ENCODE measurements around the gene CEP57L1. TPM values are rescaled to one million over a fixed set of nuclear protein-coding genes. Genes with fewer than 3 reads are reported as not detected.

CEP57L1 gene
- total and polyA plus RNA-seq, 10 of the 15 experiments (the other 5 are each of a cell fraction or from before 2014, with no cell fraction given) = 12.7 to 30.5 (median 21.9) TPM

DNA sequence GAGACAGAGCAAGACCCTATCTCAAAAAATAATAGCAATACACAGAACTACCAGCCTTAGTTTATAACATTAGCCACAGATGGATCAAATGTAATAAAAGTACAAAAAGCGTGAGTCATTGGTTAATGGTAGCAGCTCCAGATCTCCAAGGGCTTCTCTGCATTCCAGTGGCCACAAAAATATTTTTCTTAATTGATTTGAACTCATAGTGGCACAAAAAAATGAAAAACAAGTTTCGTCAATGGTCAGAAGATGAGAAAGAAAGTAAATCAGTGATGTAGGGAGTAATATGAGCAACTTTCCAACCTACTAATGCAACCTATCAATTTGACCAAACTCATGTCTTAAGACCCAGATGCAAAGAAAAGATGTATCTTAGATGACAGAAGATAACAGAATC, 79.6 kb downstream of the CEP57L1 start:
- ATAC-seq (no peak), DNase-seq (ENCODE audit: low read depth, low spot score) (no peak), FAIRE-seq (no peak)
- no peak overlapping the region for H3K9ac ChIP-seq (ENCODE audit: control insufficient read depth, insufficient read depth, low read length)
- no TSS peak for BruUV-seq (replicated peaks)
- no peak overlapping the region for H3K4me3 ChIP-seq
- H3K27me3 ChIP-seq (replicated peaks in 1 of 2; ENCODE audit: control insufficient read depth in 2 of 2, insufficient read depth in 2 of 2, low read length in 1 of 2) = no peaks in the 10 kb centered on the region; a peak in 1 of 4 replicates
- TF ChIP-seq TARDBP (IDR thresholded peaks at IDR 0.05; ENCODE audit: borderline replicate concordance) (no peak), CBX5 (IDR thresholded peaks at IDR 0.05; ENCODE audit: low read depth) (no peak), DPF2 (IDR thresholded peaks at IDR 0.05) (no peak), TBL1XR1 (IDR thresholded peaks at IDR 0.05; ENCODE audit: low read depth, low read length) (no peak), ATF7 (IDR thresholded peaks at IDR 0.05; ENCODE audit: low read depth) (no peak), STAT1 (conservative IDR thresholded peaks at IDR 0.05) (no peak), RB1 (IDR thresholded peaks at IDR 0.05; ENCODE audit: borderline replicate concordance) (no peak), NFYA (IDR thresholded peaks at IDR 0.05; ENCODE audit: borderline replicate concordance, low read depth, low read length) (no peak)
- TF ChIP-seq, protein P1, sequence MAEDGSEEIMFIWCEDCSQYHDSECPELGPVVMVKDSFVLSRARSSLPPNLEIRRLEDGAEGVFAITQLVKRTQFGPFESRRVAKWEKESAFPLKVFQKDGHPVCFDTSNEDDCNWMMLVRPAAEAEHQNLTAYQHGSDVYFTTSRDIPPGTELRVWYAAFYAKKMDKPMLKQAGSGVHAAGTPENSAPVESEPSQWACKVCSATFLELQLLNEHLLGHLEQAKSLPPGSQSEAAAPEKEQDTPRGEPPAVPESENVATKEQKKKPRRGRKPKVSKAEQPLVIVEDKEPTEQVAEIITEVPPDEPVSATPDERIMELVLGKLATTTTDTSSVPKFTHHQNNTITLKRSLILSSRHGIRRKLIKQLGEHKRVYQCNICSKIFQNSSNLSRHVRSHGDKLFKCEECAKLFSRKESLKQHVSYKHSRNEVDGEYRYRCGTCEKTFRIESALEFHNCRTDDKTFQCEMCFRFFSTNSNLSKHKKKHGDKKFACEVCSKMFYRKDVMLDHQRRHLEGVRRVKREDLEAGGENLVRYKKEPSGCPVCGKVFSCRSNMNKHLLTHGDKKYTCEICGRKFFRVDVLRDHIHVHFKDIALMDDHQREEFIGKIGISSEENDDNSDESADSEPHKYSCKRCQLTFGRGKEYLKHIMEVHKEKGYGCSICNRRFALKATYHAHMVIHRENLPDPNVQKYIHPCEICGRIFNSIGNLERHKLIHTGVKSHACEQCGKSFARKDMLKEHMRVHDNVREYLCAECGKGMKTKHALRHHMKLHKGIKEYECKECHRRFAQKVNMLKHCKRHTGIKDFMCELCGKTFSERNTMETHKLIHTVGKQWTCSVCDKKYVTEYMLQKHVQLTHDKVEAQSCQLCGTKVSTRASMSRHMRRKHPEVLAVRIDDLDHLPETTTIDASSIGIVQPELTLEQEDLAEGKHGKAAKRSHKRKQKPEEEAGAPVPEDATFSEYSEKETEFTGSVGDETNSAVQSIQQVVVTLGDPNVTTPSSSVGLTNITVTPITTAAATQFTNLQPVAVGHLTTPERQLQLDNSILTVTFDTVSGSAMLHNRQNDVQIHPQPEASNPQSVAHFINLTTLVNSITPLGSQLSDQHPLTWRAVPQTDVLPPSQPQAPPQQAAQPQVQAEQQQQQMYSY (CRISPR knock-in tag; IDR thresholded peaks at IDR 0.05) = no peak
- TF ChIP-seq, protein P2, sequence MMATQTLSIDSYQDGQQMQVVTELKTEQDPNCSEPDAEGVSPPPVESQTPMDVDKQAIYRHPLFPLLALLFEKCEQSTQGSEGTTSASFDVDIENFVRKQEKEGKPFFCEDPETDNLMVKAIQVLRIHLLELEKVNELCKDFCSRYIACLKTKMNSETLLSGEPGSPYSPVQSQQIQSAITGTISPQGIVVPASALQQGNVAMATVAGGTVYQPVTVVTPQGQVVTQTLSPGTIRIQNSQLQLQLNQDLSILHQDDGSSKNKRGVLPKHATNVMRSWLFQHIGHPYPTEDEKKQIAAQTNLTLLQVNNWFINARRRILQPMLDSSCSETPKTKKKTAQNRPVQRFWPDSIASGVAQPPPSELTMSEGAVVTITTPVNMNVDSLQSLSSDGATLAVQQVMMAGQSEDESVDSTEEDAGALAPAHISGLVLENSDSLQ (IDR thresholded peaks at IDR 0.05) = no peak
- TF ChIP-seq, protein P3, sequence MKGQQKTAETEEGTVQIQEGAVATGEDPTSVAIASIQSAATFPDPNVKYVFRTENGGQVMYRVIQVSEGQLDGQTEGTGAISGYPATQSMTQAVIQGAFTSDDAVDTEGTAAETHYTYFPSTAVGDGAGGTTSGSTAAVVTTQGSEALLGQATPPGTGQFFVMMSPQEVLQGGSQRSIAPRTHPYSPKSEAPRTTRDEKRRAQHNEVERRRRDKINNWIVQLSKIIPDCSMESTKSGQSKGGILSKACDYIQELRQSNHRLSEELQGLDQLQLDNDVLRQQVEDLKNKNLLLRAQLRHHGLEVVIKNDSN (IDR thresholded peaks at IDR 0.05; ENCODE audit: borderline replicate concordance, extremely low read length, insufficient read depth, low read depth, low read length) = no peak
- TF ChIP-seq, protein P4, sequence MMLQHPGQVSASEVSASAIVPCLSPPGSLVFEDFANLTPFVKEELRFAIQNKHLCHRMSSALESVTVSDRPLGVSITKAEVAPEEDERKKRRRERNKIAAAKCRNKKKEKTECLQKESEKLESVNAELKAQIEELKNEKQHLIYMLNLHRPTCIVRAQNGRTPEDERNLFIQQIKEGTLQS (IDR thresholded peaks at IDR 0.05; ENCODE audit: borderline replicate concordance, extremely low read depth, low read depth, low read length) = no peak
- TF ChIP-seq, protein P5, sequence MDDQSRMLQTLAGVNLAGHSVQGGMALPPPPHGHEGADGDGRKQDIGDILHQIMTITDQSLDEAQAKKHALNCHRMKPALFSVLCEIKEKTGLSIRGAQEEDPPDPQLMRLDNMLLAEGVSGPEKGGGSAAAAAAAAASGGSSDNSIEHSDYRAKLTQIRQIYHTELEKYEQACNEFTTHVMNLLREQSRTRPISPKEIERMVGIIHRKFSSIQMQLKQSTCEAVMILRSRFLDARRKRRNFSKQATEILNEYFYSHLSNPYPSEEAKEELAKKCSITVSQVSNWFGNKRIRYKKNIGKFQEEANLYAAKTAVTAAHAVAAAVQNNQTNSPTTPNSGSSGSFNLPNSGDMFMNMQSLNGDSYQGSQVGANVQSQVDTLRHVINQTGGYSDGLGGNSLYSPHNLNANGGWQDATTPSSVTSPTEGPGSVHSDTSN (IDR thresholded peaks at IDR 0.05; ENCODE audit: insufficient replicate concordance, low read depth, low read length) = no peak
- 45% methylated on average over 2 of the region's 2 CpGs for WGBS (ENCODE audit: insufficient coverage, insufficient replicate concordance, low lambda C conversion rate, missing lambda C conversion rate)
- H2AFZ ChIP-seq (ENCODE audit: control insufficient read depth, low read depth, low read length) = no peak overlapping the region
- POLR2A ChIA-PET = no interaction called here
- H3K79me2 ChIP-seq (ENCODE audit: control insufficient read depth, insufficient read depth, low read length) = no peaks in the 10 kb centered on the region
- H4K20me1 ChIP-seq (ENCODE audit: control insufficient read depth, insufficient read depth) = no peaks in the 10 kb centered on the region
- intact Hi-C loops (cut with micrococcal nuclease; ENCODE audit: unreplicated experiment) = no loop called here
- SMC1A ChIA-PET (ENCODE audit: uncharacterized antibody, unreplicated experiment) = interaction anchor here (0.8 kb wide), 1 partner anchor 30 kb away, joined by 3 read pairs; no protein-coding TSS in a partner anchor
- H3K36me3 ChIP-seq (ENCODE audit: control insufficient read depth in 2 of 2, insufficient read depth in 2 of 2, low read length in 1 of 2) = no peaks in the 10 kb centered on the region
- H3K9me3 ChIP-seq (replicated peaks; ENCODE audit: control insufficient read depth, insufficient read depth, low read length) = no peaks in the 10 kb centered on the region
- RAD21 ChIA-PET (ENCODE audit: unreplicated experiment) = no interaction called here
- no peak overlapping the region for H3K4me2 ChIP-seq (ENCODE audit: control insufficient read depth, insufficient read depth)
- H3K27ac ChIP-seq (ENCODE audit: control insufficient read depth, insufficient read depth) = no peak overlapping the region
- in situ Hi-C loops (cut with MboI) = no loop called here
- CTCF ChIA-PET = interaction anchor here (0.7 kb wide), 1 partner anchor 8 kb away, joined by 3 read pairs; no protein-coding TSS in a partner anchor
- no peaks in the 10 kb centered on the region for H3K4me1 ChIP-seq (ENCODE audit: control insufficient read depth, insufficient read depth, low read length)
